H1 (cell line): ENCODE data around the gene ZFP64. TPM values are rescaled to one million over a fixed set of nuclear protein-coding genes. Genes with fewer than 3 reads are reported as not detected.

ENCODE experiments used
- CTCF ChIA-PET: fragments of 300-600 bp; sonication (Branson Sonifier 250); formaldehyde crosslinking; loops from one replicate; lab custom pipeline; 2021; ENCODE audit not compliant: partially characterized antibody; lab: Charles Lee
- POLR2A ChIA-PET: fragments of 300-600 bp; sonication (Branson Sonifier 250); formaldehyde crosslinking; loops from one replicate; lab custom pipeline; 2021; ENCODE audit warnings: inconsistent platforms; ENCODE audit not compliant: partially characterized antibody; lab: Charles Lee
- DNase-seq, 2 experiments: peaks; one replicate each; pipeline versions ENCODE4 v3.0.0 to v3.0.0-alpha.2; 2010 to 2022; ENCODE audit warnings: low spot score in 2 of 2, low read depth in 1 of 2, mixed read lengths in 1 of 2
- FAIRE-seq: peaks from 2 replicates; lab custom pipeline; 2011; peaks lifted over from hg19 to GRCh38; lab: Jason Lieb, UNC
- H2AFZ ChIP-seq: 2 replicates; pipeline ENCODE4 v1.8.1; 2012; ENCODE audit warnings: low read length, inconsistent platforms
- H2AK5ac ChIP-seq: 2 replicates; pipeline ENCODE4 v1.6.1; 2013; ENCODE audit warnings: low read depth, low read length
- H2BK120ac ChIP-seq: replicated peaks from 2 replicates; pipeline ENCODE3; 2013; ENCODE audit warnings: low read depth, low read length, inconsistent platforms
- H2BK12ac ChIP-seq: 2 replicates; pipeline ENCODE4 v1.6.1; 2013; ENCODE audit warnings: low read depth, low read length
- H2BK15ac ChIP-seq: 2 replicates; pipeline ENCODE4 v1.6.1; 2013; ENCODE audit warnings: low read length
- H2BK20ac ChIP-seq: 2 replicates; pipeline ENCODE4 v1.6.1; 2013; ENCODE audit warnings: low read length
- H2BK5ac ChIP-seq: 2 replicates; pipeline ENCODE4 v1.6.1; 2013; ENCODE audit warnings: low read depth, low read length
- H3K14ac ChIP-seq: 2 replicates; pipeline ENCODE4 v1.6.1; 2013; ENCODE audit warnings: inconsistent platforms; ENCODE audit not compliant: insufficient read length
- H3K18ac ChIP-seq: 2 replicates; pipeline ENCODE4 v1.6.1; 2013; ENCODE audit warnings: low read length; ENCODE audit errors: extremely low read depth
- H3K23ac ChIP-seq: 2 replicates; pipeline ENCODE4 v1.6.1; 2013; ENCODE audit warnings: inconsistent platforms; ENCODE audit not compliant: insufficient read length
- H3K23me2 ChIP-seq: 2 replicates; pipeline ENCODE4 v1.6.1; 2013; ENCODE audit warnings: low read depth, low read length
- H3K27ac ChIP-seq: 2 replicates; pipeline ENCODE4 v1.6.1; 2011; ENCODE audit warnings: low read depth, low read length, inconsistent platforms
- H3K27me3 ChIP-seq, 4 experiments: replicated peaks in 1 of 4; 1 replicate in 1 of 4; 2 replicates in 3 of 4; pipeline versions ENCODE4 v1.6.1 to v1.8.1; 2011 to 2013; ENCODE audit warnings: low read length in 3 of 4, mild to moderate bottlenecking in 3 of 4, inconsistent platforms in 2 of 4, mixed read lengths in 2 of 4, moderate library complexity in 1 of 4; ENCODE audit not compliant: control insufficient read depth in 3 of 4, insufficient read depth in 3 of 4; ENCODE audit errors: extremely low read depth in 1 of 4
- H3K36me3 ChIP-seq, 4 experiments: 2 replicates each; pipeline versions ENCODE4 v1.6.1 to v1.8.1; 2011 to 2013; ENCODE audit warnings: mild to moderate bottlenecking in 4 of 4, low read length in 3 of 4, moderate library complexity in 2 of 4, control low read depth in 1 of 4, inconsistent platforms in 1 of 4; ENCODE audit not compliant: insufficient read depth in 4 of 4, control insufficient read depth in 2 of 4
- H3K4ac ChIP-seq: replicated peaks from 2 replicates; pipeline ENCODE3; 2013; ENCODE audit warnings: low read length, low read depth, mixed read lengths, inconsistent platforms; ENCODE audit not compliant: insufficient read length
- H3K4me1 ChIP-seq, 4 experiments: replicated peaks in 1 of 4; 1 replicate in 1 of 4; 2 replicates in 3 of 4; pipeline versions ENCODE4 v1.6.1 to v1.8.1; 2011 to 2013; ENCODE audit warnings: low read length in 3 of 4, inconsistent platforms in 2 of 4, mixed read lengths in 1 of 4; ENCODE audit not compliant: insufficient read depth in 4 of 4, control insufficient read depth in 3 of 4
- H3K4me2 ChIP-seq, 2 experiments: 2 replicates each; pipeline versions ENCODE4 v1.6.1 to v1.8.1; 2011 to 2013; ENCODE audit warnings: low read depth in 2 of 2, low read length in 2 of 2, control low read depth in 1 of 2, inconsistent platforms in 1 of 2, mild to moderate bottlenecking in 1 of 2; ENCODE audit not compliant: insufficient read depth in 1 of 2
- H3K4me3 ChIP-seq, 4 experiments: fragments of 200-600, 300-600 bp in 1 of 4; sonication (generic), shearing (Covaris generic), sonication (Bioruptor Twin) in 1 of 4; 2 replicates each; pipeline versions ENCODE4 v1.5.1 to v1.8.1; 2011 to 2016; ENCODE audit warnings: low read length in 4 of 4, low read depth in 3 of 4, control low read depth in 2 of 4, inconsistent platforms in 2 of 4, mild to moderate bottlenecking in 2 of 4, mixed read lengths in 1 of 4, moderate library complexity in 1 of 4; ENCODE audit not compliant: insufficient read depth in 2 of 4; ENCODE audit errors: extremely low read depth in 1 of 4
- H3K56ac ChIP-seq: replicated peaks from 2 replicates; pipeline ENCODE3; 2013; ENCODE audit warnings: low read depth, mild to moderate bottlenecking, mixed read lengths, low read length, inconsistent platforms; ENCODE audit not compliant: insufficient read length
- H3K79me1 ChIP-seq: 2 replicates; pipeline ENCODE4 v1.6.1; 2013; ENCODE audit warnings: low read depth, low read length, control low read depth
- H3K79me2 ChIP-seq, 2 experiments: 2 replicates each; pipeline versions ENCODE4 v1.6.1 to v1.8.1; 2012 to 2013; ENCODE audit warnings: low read length in 2 of 2, mild to moderate bottlenecking in 2 of 2, inconsistent platforms in 1 of 2; ENCODE audit not compliant: insufficient read depth in 2 of 2, control insufficient read depth in 1 of 2
- H3K9ac ChIP-seq, 4 experiments: replicated peaks in 1 of 4; 1 replicate in 1 of 4; 2 replicates in 3 of 4; pipeline versions ENCODE4 v1.6.1 to v1.8.1; 2011 to 2013; ENCODE audit warnings: low read depth in 3 of 4, low read length in 3 of 4, control low read depth in 2 of 4, mild to moderate bottlenecking in 2 of 4, moderate library complexity in 2 of 4, inconsistent platforms in 1 of 4; ENCODE audit errors: extremely low read depth in 1 of 4
- H3K9me3 ChIP-seq, 2 experiments: 2 replicates each; pipeline versions ENCODE4 v1.6.1 to v1.8.1; 2012 to 2013; ENCODE audit warnings: mild to moderate bottlenecking in 2 of 2, moderate library complexity in 2 of 2, control low read depth in 1 of 2, inconsistent platforms in 1 of 2, low read depth in 1 of 2, low read length in 1 of 2, mixed read lengths in 1 of 2; ENCODE audit not compliant: insufficient read depth in 2 of 2
- H4K20me1 ChIP-seq, 2 experiments: replicated peaks in 1 of 2; 2 replicates each; pipeline versions ENCODE3 to v1.8.1; 2011 to 2013; ENCODE audit warnings: inconsistent platforms in 2 of 2, low read length in 2 of 2, mild to moderate bottlenecking in 1 of 2; ENCODE audit not compliant: insufficient read depth in 2 of 2, control insufficient read depth in 1 of 2
- H4K5ac ChIP-seq: 2 replicates; pipeline ENCODE4 v1.6.1; 2013; ENCODE audit warnings: low read length, low read depth, mixed read lengths, inconsistent platforms; ENCODE audit not compliant: insufficient read length
- H4K8ac ChIP-seq: 2 replicates; pipeline ENCODE4 v1.8.0; 2013; ENCODE audit warnings: mild to moderate bottlenecking, moderate library complexity, low read length, inconsistent platforms; ENCODE audit not compliant: insufficient read depth; ENCODE audit errors: extremely low read depth
- H4K91ac ChIP-seq: replicated peaks from 2 replicates; pipeline ENCODE3; 2013; ENCODE audit warnings: low read length, mixed read lengths, inconsistent platforms; ENCODE audit not compliant: insufficient read length
- CHD2 ChIP-seq: IDR thresholded peaks from 2 replicates; pipeline ENCODE4 v1.6.1; 2012; ENCODE audit warnings: low read length, improper control_type of control experiment
- EGR1 ChIP-seq: IDR thresholded peaks from 2 replicates; pipeline ENCODE4 v1.6.1; 2011; ENCODE audit warnings: low read depth, low read length, borderline replicate concordance
- EZH2 ChIP-seq: fragments of 200-600 bp; sonication (generic); IDR thresholded peaks from 2 replicates; pipeline ENCODE4 v1.7.1; 2012; ENCODE audit warnings: low read depth, mild to moderate bottlenecking, moderate library complexity, low read length, inconsistent platforms; ENCODE audit not compliant: severe bottlenecking
- GABPA ChIP-seq: IDR thresholded peaks from 2 replicates; pipeline ENCODE4 v1.6.1; 2011; ENCODE audit warnings: mild to moderate bottlenecking, low read length, moderate library complexity, borderline replicate concordance; ENCODE audit not compliant: insufficient read depth
- GTF2F1 ChIP-seq: IDR thresholded peaks from 2 replicates; pipeline ENCODE4 v1.6.1; 2012; ENCODE audit warnings: low read depth, low read length, improper control_type of control experiment, borderline replicate concordance
- JUN ChIP-seq: IDR thresholded peaks from 2 replicates; pipeline ENCODE4 v1.6.1; 2011; ENCODE audit warnings: low read depth, mild to moderate bottlenecking, improper control_type of control experiment, low read length
- KDM4A ChIP-seq: IDR thresholded peaks from one replicate; pipeline ENCODE4 v1.7.1; 2012; ENCODE audit warnings: low read depth, mild to moderate bottlenecking, moderate library complexity, low read length, inconsistent platforms; ENCODE audit not compliant: severe bottlenecking
- MAFK ChIP-seq: IDR thresholded peaks from 2 replicates; pipeline ENCODE4 v1.6.1; 2012; ENCODE audit warnings: low read depth, mild to moderate bottlenecking, improper control_type of control experiment, low read length
- SP1 ChIP-seq: IDR thresholded peaks from 2 replicates; pipeline ENCODE4 v1.6.1; 2011; ENCODE audit warnings: low read depth, low read length
- TAF7 ChIP-seq: optimal IDR thresholded peaks from 2 replicates; pipeline ENCODE3; 2011; ENCODE audit warnings: low read depth, mild to moderate bottlenecking, inconsistent platforms, low read length, moderate library complexity, borderline replicate concordance
- WGBS, 2 experiments: shearing (Covaris generic) in 1 of 2; methylation state at CpG; one replicate each; pipeline versions ENCODE4 v1.1.6 to v1.1.7; 2013 to 2015; ENCODE audit warnings: low lambda C conversion rate in 2 of 2, mixed read lengths in 2 of 2, inconsistent platforms in 1 of 2, low coverage in 1 of 2, missing lambda C conversion rate in 1 of 2; ENCODE audit not compliant: insufficient replicate concordance in 2 of 2, insufficient coverage in 1 of 2, insufficient read length in 1 of 2; ENCODE audit errors: extremely low coverage in 1 of 2, missing lambda C conversion rate in 1 of 2; 5-methylcytosine and 5-hydroxymethylcytosine counted together
- polyA plus RNA-seq, 7 experiments: library from polyadenylated mRNA; depleted of rRNA in 3 of 7; stranded (reverse) in 5 of 7; unstranded in 2 of 7; fragments of >200 nt in 5 of 7; fragments of 200-250 nt in 2 of 7; gene quantifications; 1 replicate in 5 of 7; 2 replicates in 1 of 7; 4 replicates in 1 of 7; pipeline versions ENCODE4 v1.2.1 to v1.2.3, GENCODE V29; 2011 to 2013; ENCODE audit warnings: missing spikeins in 2 of 7, mixed read lengths in 2 of 7
- total RNA-seq: library from RNA; stranded (reverse); fragmentation: NEBNext Ultra II Directional; extraction: Animal tissue kit (Norgen Biotek cat#: 25700); gene quantifications from 2 replicates; pipeline ENCODE4 v1.2.1, GENCODE V29; 2021
- TF ChIP-seq, protein P1 (sequence below): IDR thresholded peaks from 2 replicates; pipeline ENCODE4 v1.6.1; 2012; ENCODE audit warnings: inconsistent platforms

Gene ZFP64
- total and polyA plus RNA-seq, 2 of the 8 experiments (the other 6 are each of a cell fraction or from before 2014, with no cell fraction given): 25.3 to 43.7 TPM

DNA sequence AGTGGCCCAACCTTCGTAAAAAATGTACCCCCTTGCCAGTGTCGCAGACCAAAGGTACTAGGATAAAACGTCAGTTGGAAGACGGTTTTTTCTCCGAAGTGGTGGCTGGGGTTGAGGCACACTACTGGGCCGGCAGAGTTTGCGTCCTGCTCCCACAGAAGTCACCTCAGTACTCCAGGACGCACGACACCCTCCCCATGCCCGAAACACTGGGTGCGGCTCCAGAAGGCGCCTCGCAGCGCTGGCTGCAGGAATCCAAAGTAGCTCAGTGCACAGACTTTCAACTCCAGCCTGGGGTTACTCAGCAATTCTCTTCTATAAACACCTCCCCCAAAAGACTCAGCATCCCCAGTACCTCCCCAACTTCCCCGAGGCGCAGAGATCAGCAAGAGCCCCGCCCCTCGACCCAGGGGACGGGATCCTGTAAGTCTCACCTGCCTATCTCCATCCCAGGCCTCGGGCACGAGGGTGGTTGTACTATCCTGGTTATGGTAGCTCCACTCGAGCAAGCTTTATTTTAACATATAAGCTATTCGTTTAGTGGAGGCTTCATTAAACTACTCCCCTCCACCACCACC is 88.2 kb downstream of the ZFP64 start:
- Histone ChIP-seq H3K18ac (peak overlapping the region; percentile 3; the same call in 1 of the 2 replicates), H3K27ac (no peak overlapping the region), H3K9me3 (no peaks in the 10 kb centered on the region), H2AFZ (no peak overlapping the region), H4K5ac (no peak overlapping the region), H3K4me3 (peak overlapping the region; percentile 30 to 77 (median 58)), H4K91ac (no peak overlapping the region), H3K4ac (no peak overlapping the region), H3K27me3 (peaks cover 10 to 36% (median 30%) of the 10 kb centered on the region in 4 experiments), H2BK20ac (no peak overlapping the region), H3K79me1 (no peaks in the 10 kb centered on the region), H3K14ac (no peak overlapping the region), H2BK5ac (no peak overlapping the region), H3K56ac (no peak overlapping the region), H2AK5ac (no peak overlapping the region), H4K8ac (peak overlapping the region; percentile 60; the same call in 1 of the 2 replicates), H3K36me3 (no peaks in the 10 kb centered on the region; a peak in 1 of 8 replicates), H3K23ac (no peak overlapping the region), H3K4me1 (peaks cover 0 to 9% (median 5%) of the 10 kb centered on the region in 4 experiments; a peak in 5 of 7 replicates), H3K23me2 (peaks cover 24% of the 10 kb centered on the region), H3K79me2 (peaks cover 0 to 11% of the 10 kb centered on the region in 2 experiments; a peak in 1 of 4 replicates), H2BK120ac (no peak overlapping the region), H3K4me2 (peak overlapping the region; percentile 94 to 95), H3K9ac (no peak overlapping the region; a peak in 1 of 7 replicates), H2BK15ac (no peak overlapping the region), H4K20me1 (peaks cover 2 to 17% of the 10 kb centered on the region in 2 experiments), H2BK12ac (no peak overlapping the region)
- CTCF ChIA-PET: interaction anchor here (0.6 to 1.4 kb wide), 5 partner anchors 9 to 301 kb away, joined by 3 to 6 read pairs (median 4); no protein-coding TSS in a partner anchor
- DNase-seq: peak; percentile 25 to 69
- WGBS, 2 experiments: 6% methylated on average over 23 of the region's 23 CpGs; no CpG with 5 or more reads in 1 of the 2 experiments
- no peak for FAIRE-seq
- POLR2A ChIA-PET: interaction anchor here (1.0 to 4.0 kb wide), 7 partner anchors 8 to 304 kb away, joined by 3 to 21 read pairs (median 6); partner anchors contain the start of genes SALL4 and ZFP64
- TF ChIP-seq JUN (no peak), SP1 (0 out of 2 replicates have a peak, but pooled peaks have one; percentile 20), GTF2F1 (no peak), CHD2 (no peak), EGR1 (0 out of 2 replicates have a peak, but pooled peaks have one; percentile 19), KDM4A (peak; percentile 50), EZH2 (peak; percentile 22), TAF7 (peak; percentile 22), GABPA (0 out of 2 replicates have a peak, but pooled peaks have one; percentile 51), MAFK (peak; percentile 50; the same call in 1 of the 2 replicates)
- TF ChIP-seq, protein P1, sequence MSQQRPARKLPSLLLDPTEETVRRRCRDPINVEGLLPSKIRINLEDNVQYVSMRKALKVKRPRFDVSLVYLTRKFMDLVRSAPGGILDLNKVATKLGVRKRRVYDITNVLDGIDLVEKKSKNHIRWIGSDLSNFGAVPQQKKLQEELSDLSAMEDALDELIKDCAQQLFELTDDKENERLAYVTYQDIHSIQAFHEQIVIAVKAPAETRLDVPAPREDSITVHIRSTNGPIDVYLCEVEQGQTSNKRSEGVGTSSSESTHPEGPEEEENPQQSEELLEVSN: peak; percentile 52
